Measurements from ENCODE around the gene KAT2A.

- no peak for TF ChIP-seq ZNF138 (tag by site-specific recombination; IDR thresholded peaks at IDR 0.05; ENCODE audit: borderline replicate concordance)
- TF ChIP-seq PBX3 (CRISPR knock-in tag; IDR thresholded peaks at IDR 0.05) = no peak
- no peak for TF ChIP-seq ZBTB48 (tag by site-specific recombination; IDR thresholded peaks at IDR 0.05)
- TF ChIP-seq CTCF (tag by site-specific recombination; IDR thresholded peaks at IDR 0.05) = no peak
- TF ChIP-seq ZNF350 (tag by site-specific recombination; IDR thresholded peaks at IDR 0.05) = no peak
- TF ChIP-seq ZSCAN4 (tag by site-specific recombination; IDR thresholded peaks at IDR 0.05) = no peak
- TF ChIP-seq PATZ1 (tag by site-specific recombination; IDR thresholded peaks at IDR 0.05) = no peak
Measured at GRCh38 chr17:42130310-42130936, 9.3 kb upstream of the KAT2A start.
